ENCODE results near the gene NOS1AP. TPM values are rescaled to one million over a fixed set of nuclear protein-coding genes. Genes with fewer than 3 reads are reported as not detected.

The NOS1AP gene
- total RNA-seq, 4 donors from 2014 or later = 1.9 to 5.4 (median 3.1) TPM

DNA sequence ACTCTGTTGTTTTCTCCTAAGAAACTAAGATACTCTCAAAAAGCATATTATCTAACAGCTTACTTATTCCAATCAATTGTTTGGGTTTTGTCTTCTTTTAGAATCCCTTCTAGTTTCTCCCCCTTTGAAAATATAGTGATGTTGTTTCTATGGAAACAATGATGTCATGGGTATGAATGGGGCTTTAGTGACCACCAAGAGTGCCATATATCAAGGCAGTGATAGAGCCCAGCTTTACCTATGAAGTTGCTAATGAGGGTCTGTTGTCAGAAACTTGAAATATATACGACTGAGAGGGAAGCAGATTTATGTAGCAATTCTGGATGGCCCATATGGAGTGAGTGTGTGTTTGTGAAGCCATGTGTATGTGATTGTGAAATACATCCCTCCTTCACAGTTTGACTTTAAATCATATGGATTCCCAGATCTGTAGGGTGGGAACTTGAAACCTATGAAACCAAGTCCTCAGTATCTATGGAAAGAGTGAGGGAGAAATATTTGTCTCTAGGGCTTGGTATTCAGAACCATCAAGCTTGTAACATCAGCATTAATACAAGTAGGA is 190.5 kb downstream of the NOS1AP start:
- TF ChIP-seq, protein P1, sequence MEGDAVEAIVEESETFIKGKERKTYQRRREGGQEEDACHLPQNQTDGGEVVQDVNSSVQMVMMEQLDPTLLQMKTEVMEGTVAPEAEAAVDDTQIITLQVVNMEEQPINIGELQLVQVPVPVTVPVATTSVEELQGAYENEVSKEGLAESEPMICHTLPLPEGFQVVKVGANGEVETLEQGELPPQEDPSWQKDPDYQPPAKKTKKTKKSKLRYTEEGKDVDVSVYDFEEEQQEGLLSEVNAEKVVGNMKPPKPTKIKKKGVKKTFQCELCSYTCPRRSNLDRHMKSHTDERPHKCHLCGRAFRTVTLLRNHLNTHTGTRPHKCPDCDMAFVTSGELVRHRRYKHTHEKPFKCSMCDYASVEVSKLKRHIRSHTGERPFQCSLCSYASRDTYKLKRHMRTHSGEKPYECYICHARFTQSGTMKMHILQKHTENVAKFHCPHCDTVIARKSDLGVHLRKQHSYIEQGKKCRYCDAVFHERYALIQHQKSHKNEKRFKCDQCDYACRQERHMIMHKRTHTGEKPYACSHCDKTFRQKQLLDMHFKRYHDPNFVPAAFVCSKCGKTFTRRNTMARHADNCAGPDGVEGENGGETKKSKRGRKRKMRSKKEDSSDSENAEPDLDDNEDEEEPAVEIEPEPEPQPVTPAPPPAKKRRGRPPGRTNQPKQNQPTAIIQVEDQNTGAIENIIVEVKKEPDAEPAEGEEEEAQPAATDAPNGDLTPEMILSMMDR (IDR thresholded peaks at IDR 0.05) = no peak
- no peak for DNase-seq (ENCODE audit: low spot score)
- ATAC-seq (ENCODE audit: low FRiP score) = no peak

DNA sequence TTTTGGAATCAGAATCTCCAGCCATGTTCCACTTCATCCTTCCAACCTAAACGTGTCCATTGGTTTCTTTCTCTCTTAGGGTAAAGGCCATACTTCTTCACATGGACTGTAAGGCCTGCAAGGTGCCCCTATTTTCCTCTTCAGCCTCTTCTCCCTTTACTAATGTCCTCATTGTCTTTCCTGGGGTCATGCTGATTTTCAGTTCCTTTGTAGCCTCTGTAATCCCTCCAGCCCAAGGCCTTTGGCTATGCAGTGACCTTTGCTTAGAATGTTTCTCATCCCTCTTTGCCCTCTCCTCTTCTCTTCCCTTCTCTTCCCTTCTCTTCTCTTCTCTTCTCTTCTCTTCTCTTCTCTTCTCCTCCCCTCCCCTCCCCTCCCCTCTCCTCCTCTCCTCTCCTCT is 194.6 kb downstream of the NOS1AP start:
- TF ChIP-seq, protein P1 (IDR thresholded peaks at IDR 0.05) = no peak
- ATAC-seq (ENCODE audit: low FRiP score) = no peak
- DNase-seq (ENCODE audit: low spot score) = no peak

DNA sequence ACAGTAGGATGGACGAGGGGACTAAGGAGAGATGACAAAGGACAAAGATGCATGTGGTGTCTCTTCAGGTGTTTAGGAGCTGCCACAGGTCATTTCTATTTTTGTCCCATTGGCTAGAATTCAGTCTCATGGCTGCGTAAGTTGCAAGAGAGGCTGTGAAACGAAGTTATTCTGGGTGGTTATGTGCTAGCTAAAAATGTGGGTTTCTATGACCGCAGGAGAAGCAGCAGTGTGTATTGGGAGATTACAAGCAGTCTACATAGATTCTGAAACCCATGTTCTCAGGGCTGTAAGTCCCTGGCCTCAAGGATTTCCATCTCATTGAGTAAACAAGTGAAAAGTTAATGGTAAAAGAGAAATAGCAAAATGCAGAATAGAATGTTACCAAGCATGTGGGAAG is 196.5 kb downstream of the NOS1AP start:
- ATAC-seq (ENCODE audit: low FRiP score) (no peak), DNase-seq (ENCODE audit: low spot score) (no peak)
- TF ChIP-seq, protein P1 (IDR thresholded peaks at IDR 0.05) = no peak

DNA sequence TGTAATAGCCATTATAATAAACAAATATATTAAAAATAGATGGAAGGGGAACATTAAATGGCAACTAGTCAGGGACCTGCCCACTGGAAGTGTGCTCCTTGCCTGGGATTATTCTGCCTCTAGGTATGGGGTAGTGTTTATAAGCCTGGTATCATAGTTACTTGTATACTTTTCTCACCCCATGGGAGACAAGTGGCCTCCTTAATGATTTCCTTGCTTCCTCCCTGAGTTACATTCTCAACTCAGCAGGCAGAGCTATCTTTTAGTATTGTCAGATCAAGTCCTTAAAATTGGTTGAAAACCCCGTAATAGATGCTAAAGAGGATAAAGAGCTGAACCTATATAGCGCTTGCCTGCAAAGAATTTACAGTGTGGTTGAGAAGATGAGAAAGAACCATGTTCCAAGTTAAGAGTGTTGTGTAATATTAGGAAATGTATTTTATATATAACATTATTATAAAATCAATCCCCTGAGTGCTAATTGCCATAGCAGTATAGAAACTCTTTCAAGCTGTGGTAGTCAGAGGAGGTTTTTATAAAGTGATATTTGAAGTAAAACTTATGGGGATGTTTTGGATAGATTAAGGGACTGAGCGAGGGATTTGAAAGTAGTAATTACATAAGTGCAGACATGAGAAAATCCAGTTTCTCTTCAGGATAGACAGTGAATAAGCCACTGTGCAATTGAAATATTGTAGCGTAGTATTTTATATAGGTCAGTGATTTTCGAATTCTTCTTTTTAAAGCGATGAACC is 200.7 kb downstream of the NOS1AP start:
- TF ChIP-seq, protein P1 (IDR thresholded peaks at IDR 0.05) = no peak
- DNase-seq (ENCODE audit: low spot score) = no peak
- no peak for ATAC-seq (ENCODE audit: low FRiP score)

DNA sequence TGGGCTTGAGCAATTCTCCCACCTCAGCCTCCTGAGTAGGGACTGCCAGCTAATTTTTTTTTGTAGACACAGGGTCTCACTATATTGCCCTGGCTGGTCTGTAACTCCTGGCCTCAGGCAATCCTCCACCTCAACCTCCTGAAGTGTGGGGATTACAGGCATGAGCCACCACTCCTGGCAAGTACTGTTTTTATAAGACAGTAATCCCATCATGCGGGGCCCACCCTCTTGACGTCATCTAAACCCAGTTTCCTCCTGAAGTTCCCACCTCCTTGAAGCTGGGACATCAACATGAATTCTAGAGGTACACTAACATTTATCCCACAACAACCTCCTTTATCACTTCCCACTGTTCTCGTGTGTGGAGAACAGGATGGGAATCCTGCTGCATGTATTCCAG is 202.5 kb downstream of the NOS1AP start:
- TF ChIP-seq, protein P1 (IDR thresholded peaks at IDR 0.05) = no peak
- ATAC-seq (ENCODE audit: low FRiP score) (no peak), DNase-seq (ENCODE audit: low spot score) (no peak)

DNA sequence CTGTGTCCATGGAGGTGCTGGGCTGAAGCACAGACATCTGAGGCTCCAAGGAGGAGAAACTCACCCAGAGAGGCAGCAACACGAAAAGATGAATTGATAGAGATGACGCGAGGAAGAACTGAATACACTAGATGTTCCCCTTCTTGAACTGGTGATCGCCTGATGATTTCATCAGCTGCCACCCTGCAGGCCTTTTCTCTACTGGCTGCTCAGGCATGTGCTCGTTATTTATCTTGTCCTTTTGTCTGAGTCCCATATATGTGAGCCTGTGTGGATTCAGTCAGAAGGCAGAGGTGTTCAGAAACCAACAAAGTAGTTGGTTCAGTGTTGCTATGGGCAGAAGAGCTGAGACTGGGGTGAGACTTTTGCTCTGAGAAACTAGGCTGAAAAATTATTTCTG is 202.9 kb downstream of the NOS1AP start:
- no peak for ATAC-seq (ENCODE audit: low FRiP score)

More for the DNA sequence above, 202.9 kb downstream of the NOS1AP start:
- TF ChIP-seq, protein P1 (IDR thresholded peaks at IDR 0.05) = no peak
- DNase-seq (ENCODE audit: low spot score) = no peak
